Stimulated activated naive CD8-positive, alpha-beta T cell treated with anti-CD3 and anti-CD28 coated beads, Interleukin-15, Interleukin-2, amounts not matched to agents 100 ng/mL and 50 ng/mL, for 24 hours (primary cell): Measurements from ENCODE around the gene GPR75.
A peak's percentile ranks its signal among the peaks of the same experiment; 100 is the strongest.
"Not testable (repeated sequence)": the region's sequence is repeated elsewhere in the genome, so short reads cannot be mapped to it uniquely, and the experiment has no call there.

ENCODE experiments used
- H3K27ac Mint-ChIP-seq: one replicate; pipeline ENCODE4 v1.8.0; 2021; ENCODE audit warnings: mild to moderate bottlenecking, mixed read lengths
- H3K27me3 Mint-ChIP-seq: one replicate; pipeline ENCODE4 v1.8.0; 2021; ENCODE audit warnings: mixed read lengths
- H3K36me3 Mint-ChIP-seq: one replicate; pipeline ENCODE4 v1.8.0; 2021; ENCODE audit warnings: low read depth, mixed read lengths
- H3K4me1 Mint-ChIP-seq: one replicate; pipeline ENCODE4 v1.8.0; 2021; ENCODE audit warnings: low read depth, mixed read lengths
- H3K4me3 Mint-ChIP-seq: one replicate; pipeline ENCODE4 v1.8.0; 2021; ENCODE audit warnings: mild to moderate bottlenecking, mixed read lengths
- H3K9me3 Mint-ChIP-seq: one replicate; pipeline ENCODE4 v1.8.0; 2021; ENCODE audit warnings: mixed read lengths

Gene GPR75

GRCh38 chr2:53867169-53867568 is 7.4 kb upstream of the GPR75 start:
- Mint-ChIP-seq H3K4me1 (peaks cover 4% of the 10 kb centered on the region), H3K36me3 (peaks cover 38% of the 10 kb centered on the region), H3K9me3 (no peaks in the 10 kb centered on the region), H3K27ac (no peak overlapping the region), H3K27me3 (no peaks in the 10 kb centered on the region), H3K4me3 (no peak overlapping the region)

DNA sequence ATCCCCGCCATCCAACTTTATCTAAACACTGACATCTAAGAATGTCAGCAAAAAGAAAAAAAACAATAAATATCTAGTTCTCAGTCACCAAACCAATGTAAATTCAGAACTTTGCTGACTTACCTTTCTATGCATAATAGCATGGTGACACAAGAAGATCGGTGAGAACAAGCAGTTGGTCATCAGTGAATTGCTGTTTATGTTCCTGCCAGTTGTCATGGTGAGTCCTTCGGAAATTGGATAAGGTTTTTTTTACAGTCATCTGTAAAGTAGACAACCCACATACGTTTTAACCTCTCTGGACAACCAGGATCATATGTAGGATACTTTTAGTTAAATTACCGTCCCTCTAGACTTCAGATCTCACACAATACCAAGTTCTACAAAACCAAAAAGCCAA is 6.2 kb upstream of the GPR75 start:
- Mint-ChIP-seq H3K4me3 (no peak overlapping the region), H3K9me3 (no peaks in the 10 kb centered on the region), H3K4me1 (peaks cover 4% of the 10 kb centered on the region), H3K27ac (no peak overlapping the region), H3K27me3 (no peaks in the 10 kb centered on the region), H3K36me3 (peaks cover 48% of the 10 kb centered on the region)

GRCh38 chr2:53865264-53865663 is 5.5 kb upstream of the GPR75 start:
- Mint-ChIP-seq H3K4me1 (peaks cover 4% of the 10 kb centered on the region), H3K4me3 (no peak overlapping the region), H3K9me3 (no peaks in the 10 kb centered on the region), H3K27me3 (no peaks in the 10 kb centered on the region), H3K36me3 (peaks cover 55% of the 10 kb centered on the region), H3K27ac (no peak overlapping the region)

DNA sequence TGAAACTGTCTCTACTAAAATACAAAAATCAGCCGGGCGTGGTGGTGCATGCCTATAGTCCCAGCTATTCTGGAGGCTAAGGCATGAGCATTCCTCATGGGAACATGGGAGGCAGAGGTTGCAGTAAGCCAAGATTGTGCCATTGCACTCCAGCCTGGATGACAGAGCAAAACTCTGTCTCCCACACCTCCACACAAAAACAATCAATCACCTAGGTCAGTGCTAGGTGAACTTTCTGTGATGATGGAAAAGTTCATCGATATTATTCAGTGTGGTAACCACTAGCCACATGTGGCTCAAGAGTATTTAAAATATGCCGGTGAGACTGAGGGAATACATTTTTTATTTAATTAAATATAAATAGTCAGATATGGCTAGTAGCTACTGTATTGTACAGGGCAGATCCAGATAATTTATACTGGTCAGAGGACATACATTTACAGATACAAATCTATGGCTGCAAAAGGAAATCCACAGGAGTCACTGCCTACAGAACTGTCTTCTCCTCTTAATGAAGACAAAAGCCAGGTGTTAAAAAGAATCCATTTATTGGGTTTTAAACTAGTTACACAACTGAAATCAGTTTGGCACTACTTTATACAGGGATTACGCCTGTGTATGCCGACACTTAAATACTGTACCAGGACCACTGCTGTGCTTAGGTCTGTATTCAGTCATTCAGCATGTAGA is 3.9 kb upstream of the GPR75 start:
- Mint-ChIP-seq H3K4me3 (no peak overlapping the region), H3K9me3 (no peaks in the 10 kb centered on the region), H3K36me3 (peaks cover 55% of the 10 kb centered on the region), H3K4me1 (peaks cover 4% of the 10 kb centered on the region), H3K27me3 (no peaks in the 10 kb centered on the region), H3K27ac (no peak overlapping the region)

GRCh38 chr2:53861824-53862223 is 2.1 kb upstream of the GPR75 start:
- H3K27ac Mint-ChIP-seq, result no peak overlapping the region
- H3K36me3 Mint-ChIP-seq, result peaks cover 51% of the 10 kb centered on the region
- no peaks in the 10 kb centered on the region for H3K9me3 Mint-ChIP-seq
- H3K4me3 Mint-ChIP-seq, result no peak overlapping the region
- H3K27me3 Mint-ChIP-seq, result no peaks in the 10 kb centered on the region
- H3K4me1 Mint-ChIP-seq, result peaks cover 4% of the 10 kb centered on the region

GRCh38 chr2:53856272-53856671 is 3.5 kb downstream of the GPR75 start:
- Mint-ChIP-seq H3K27ac (no peak overlapping the region), H3K4me3 (no peak overlapping the region), H3K4me1 (peaks cover 3% of the 10 kb centered on the region), H3K9me3 (no peaks in the 10 kb centered on the region), H3K36me3 (peaks cover 48% of the 10 kb centered on the region), H3K27me3 (no peaks in the 10 kb centered on the region)

- no peaks in the 10 kb centered on the region for H3K27me3 Mint-ChIP-seq
- H3K27ac Mint-ChIP-seq, result peak overlapping the region; percentile 76
- H3K9me3 Mint-ChIP-seq, result no peaks in the 10 kb centered on the region
- H3K4me3 Mint-ChIP-seq, result no peak overlapping the region
- H3K36me3 Mint-ChIP-seq, result peaks cover 38% of the 10 kb centered on the region
- H3K4me1 Mint-ChIP-seq, result peaks cover 3% of the 10 kb centered on the region
These were observed 5.1 kb downstream of the GPR75 start for GRCh38 chr2:53854678-53855077.

DNA sequence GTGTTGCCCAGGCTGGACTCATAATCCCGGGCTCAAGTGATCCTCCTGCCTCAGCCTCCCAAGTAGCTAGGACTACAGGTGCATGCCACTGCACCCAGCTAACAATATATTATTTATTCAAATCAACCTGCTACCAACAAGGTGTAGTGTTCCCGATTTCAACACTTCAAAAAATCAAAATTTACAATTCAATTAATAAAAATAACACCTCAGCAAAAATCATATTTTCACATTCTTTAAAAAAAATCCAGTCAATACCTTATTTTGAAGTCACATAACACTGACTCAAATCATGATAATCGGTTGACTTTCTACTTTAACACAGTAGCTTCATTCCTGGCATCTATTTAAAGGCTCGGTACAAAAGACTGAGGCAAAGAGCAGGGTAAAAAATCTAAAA is 7.2 kb downstream of the GPR75 start:
- H3K27ac Mint-ChIP-seq, result no peak overlapping the region

DNA sequence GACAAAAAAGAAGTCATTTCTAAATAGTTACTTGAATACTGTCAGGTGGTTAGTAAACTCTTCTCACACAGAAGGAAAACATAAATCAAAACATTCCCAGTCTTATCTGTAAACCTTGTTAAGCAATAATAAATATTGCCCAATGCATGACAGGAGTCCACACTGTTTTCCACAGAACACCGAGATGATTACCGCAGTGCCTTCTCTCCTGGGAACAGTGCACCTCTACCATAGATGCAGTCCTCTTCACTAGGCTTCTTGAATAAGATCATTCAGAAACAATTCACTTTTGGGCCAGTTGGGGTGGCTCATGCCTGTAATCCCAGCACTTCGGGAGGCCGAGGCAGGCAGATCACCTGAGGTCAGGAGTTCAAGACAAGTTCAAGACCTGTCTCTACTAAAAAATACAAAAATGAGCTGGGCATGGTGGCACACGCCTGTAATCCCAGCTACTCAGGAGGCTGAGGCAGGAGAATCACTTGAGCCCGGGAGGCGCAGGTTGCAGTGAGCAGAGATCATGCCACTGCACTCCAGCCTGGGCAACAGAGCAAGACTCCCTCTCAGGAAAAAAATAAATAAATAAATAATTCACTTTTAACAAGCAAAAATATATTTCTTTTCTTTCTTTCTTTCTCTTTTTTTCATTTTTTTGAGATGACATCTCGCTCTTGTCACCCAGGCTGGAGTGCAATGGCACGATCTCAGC is 8.6 kb downstream of the GPR75 start:
- not testable (repeated sequence) for H3K27me3 Mint-ChIP-seq, H3K27ac Mint-ChIP-seq, H3K9me3 Mint-ChIP-seq, H3K4me3 Mint-ChIP-seq, H3K4me1 Mint-ChIP-seq
- peaks cover 35% of the 10 kb centered on the region for H3K36me3 Mint-ChIP-seq

More for the DNA sequence above, 7.2 kb downstream of the GPR75 start:
- H3K27me3 Mint-ChIP-seq, result no peaks in the 10 kb centered on the region
- H3K36me3 Mint-ChIP-seq, result peaks cover 35% of the 10 kb centered on the region
- H3K4me3 Mint-ChIP-seq, result no peak overlapping the region
- H3K4me1 Mint-ChIP-seq, result peaks cover 3% of the 10 kb centered on the region
- H3K9me3 Mint-ChIP-seq, result no peaks in the 10 kb centered on the region

GRCh38 chr2:53848062-53848461 is 11.7 kb downstream of the GPR75 start:
- H3K27ac Mint-ChIP-seq, result no peak overlapping the region
- no peak overlapping the region for H3K4me3 Mint-ChIP-seq
- H3K4me1 Mint-ChIP-seq, result no peaks in the 10 kb centered on the region
- no peaks in the 10 kb centered on the region for H3K27me3 Mint-ChIP-seq
- H3K9me3 Mint-ChIP-seq, result no peaks in the 10 kb centered on the region
- H3K36me3 Mint-ChIP-seq, result peaks cover 13% of the 10 kb centered on the region

DNA sequence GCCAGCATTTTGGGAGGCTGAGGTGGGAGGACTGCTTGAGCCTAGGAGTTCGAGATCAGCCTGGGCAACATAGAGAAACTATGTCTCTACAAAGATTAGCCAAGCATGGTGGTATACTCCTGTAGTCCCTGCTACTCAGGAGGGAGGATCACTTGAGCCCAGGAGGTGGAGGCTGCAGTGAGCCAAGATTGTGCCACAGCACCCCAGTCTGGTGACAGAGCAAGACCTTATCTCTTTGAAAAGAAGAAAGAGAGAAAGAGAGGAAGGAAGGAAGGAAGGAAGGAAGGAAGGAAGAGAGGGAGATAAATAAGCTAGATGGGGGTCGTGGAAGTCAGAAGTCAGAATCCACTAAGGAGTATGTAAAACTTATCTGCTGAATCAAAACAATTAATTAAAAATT is 16.2 kb downstream of the GPR75 start:
- Mint-ChIP-seq H3K36me3 (peaks cover 7% of the 10 kb centered on the region), H3K4me3 (no peak overlapping the region), H3K9me3 (no peaks in the 10 kb centered on the region), H3K27ac (no peak overlapping the region), H3K27me3 (no peaks in the 10 kb centered on the region), H3K4me1 (no peaks in the 10 kb centered on the region)

GRCh38 chr2:53842891-53843290 is 16.9 kb downstream of the GPR75 start:
- peaks cover 3% of the 10 kb centered on the region for H3K36me3 Mint-ChIP-seq
- H3K4me1 Mint-ChIP-seq, result no peaks in the 10 kb centered on the region
- no peak overlapping the region for H3K4me3 Mint-ChIP-seq
- no peak overlapping the region for H3K27ac Mint-ChIP-seq
- no peaks in the 10 kb centered on the region for H3K9me3 Mint-ChIP-seq
- H3K27me3 Mint-ChIP-seq, result no peaks in the 10 kb centered on the region

DNA sequence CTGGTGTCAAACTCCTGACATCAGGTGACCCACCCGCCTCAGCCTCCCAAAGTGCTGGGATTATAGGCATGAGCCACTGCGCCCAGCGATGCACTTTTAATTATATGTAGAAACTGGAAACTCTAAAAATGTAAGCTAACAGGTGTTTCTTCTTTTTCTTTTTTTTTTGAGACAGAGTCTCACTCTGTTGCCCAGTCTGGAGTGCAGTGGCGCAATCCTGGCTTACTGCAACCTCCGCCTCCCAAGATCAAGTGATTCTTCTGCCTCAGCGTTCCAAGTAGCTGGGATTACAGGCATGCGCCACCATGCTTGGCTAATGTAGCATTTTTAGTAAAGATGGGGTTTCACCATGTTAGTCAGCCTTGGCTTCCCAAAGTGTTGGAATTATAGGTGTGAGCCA is 18.1 kb downstream of the GPR75 start:
- H3K27ac Mint-ChIP-seq, H3K9me3 Mint-ChIP-seq, H3K27me3 Mint-ChIP-seq, H3K4me3 Mint-ChIP-seq, H3K4me1 Mint-ChIP-seq, H3K36me3 Mint-ChIP-seq: not testable (repeated sequence)

DNA sequence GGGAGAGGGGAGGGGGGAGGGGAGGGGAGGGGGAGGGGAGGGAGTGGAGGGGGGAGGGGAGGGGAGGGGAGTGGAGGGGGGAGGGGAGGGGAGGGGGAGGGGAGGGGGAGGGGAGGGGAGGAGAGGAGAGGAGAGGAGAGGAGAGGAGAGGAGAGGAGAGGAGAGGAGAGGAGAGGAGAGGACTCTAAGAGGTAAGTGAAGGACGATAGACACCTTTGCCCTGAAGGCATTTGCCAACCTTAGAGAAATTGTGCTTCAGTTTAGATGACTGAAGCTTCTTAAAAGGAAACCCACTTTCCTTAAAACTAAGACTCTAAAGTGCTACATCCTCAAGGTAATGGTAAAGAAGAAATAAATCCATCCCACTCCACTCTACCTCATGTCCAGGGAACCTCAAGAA is 19.2 kb downstream of the GPR75 start:
- H3K4me3 Mint-ChIP-seq, result no peak overlapping the region
- no peaks in the 10 kb centered on the region for H3K9me3 Mint-ChIP-seq
- H3K36me3 Mint-ChIP-seq, result peaks cover 3% of the 10 kb centered on the region
- no peaks in the 10 kb centered on the region for H3K27me3 Mint-ChIP-seq
- H3K4me1 Mint-ChIP-seq, result no peaks in the 10 kb centered on the region
- H3K27ac Mint-ChIP-seq, result no peak overlapping the region

GRCh38 chr2:53829980-53830290 is 29.8 kb downstream of the GPR75 start:
- not testable (repeated sequence) for H3K9me3 Mint-ChIP-seq, H3K4me1 Mint-ChIP-seq, H3K27me3 Mint-ChIP-seq, H3K27ac Mint-ChIP-seq, H3K4me3 Mint-ChIP-seq
- H3K36me3 Mint-ChIP-seq, result peaks cover 28% of the 10 kb centered on the region
